ENCODE measurements around the gene SMTN. TPM values are rescaled to one million over a fixed set of nuclear protein-coding genes. Genes with fewer than 3 reads are reported as not detected.
"Not testable (repeated sequence)": the region's sequence is repeated elsewhere in the genome, so short reads cannot be mapped to it uniquely, and the experiment has no call there.

SMTN gene
- total and polyA plus RNA-seq, 2 donors (not counting 3 experiments of a cell fraction or from before 2014, with no cell fraction given), result 59.0 to 197 TPM

DNA sequence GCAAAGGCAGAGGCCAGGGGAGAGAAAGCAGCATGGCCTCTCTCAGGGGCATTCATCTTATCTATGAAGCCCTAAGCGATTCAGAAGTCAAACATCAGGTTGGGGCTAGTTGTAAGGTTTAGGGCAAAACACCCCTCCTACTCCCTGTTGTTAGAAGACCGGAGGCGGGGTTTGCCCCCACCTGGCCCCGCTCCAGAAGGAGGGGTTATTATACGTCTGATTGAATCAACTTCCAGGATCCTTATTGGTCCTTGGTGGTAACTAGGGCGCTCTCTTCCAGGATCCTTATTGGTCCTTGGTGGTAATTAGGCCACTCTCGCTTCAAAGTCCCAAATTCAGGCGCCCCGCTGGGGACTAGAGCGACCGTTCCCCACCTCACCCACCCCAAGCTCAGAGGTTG lies 12.1 kb upstream of the SMTN start:
- Histone ChIP-seq H3K4me2 (ENCODE audit: insufficient read depth, low read length) (no peak overlapping the region), H3K4me1 (ENCODE audit: control insufficient read depth, extremely low read depth, insufficient read depth, low read length) (peaks cover 6% of the 10 kb centered on the region), H4K20me1 (replicated peaks; ENCODE audit: control insufficient read depth, extremely low read depth, insufficient read depth, low read length) (no peaks in the 10 kb centered on the region), H3K9ac (replicated peaks; ENCODE audit: extremely low read depth, insufficient read depth, low read length) (no peak overlapping the region), H3K4me3 (replicated peaks in 1 of 3; ENCODE audit: insufficient read depth in 1 of 3, low read depth in 1 of 3, low read length in 3 of 3) (no peak overlapping the region), H3K27ac (ENCODE audit: insufficient read depth, low read depth, low read length) (no peak overlapping the region), H3K36me3 (ENCODE audit: control insufficient read depth in 2 of 2, extremely low read depth in 1 of 2, insufficient read depth in 2 of 2, low read length in 2 of 2) (no peaks in the 10 kb centered on the region), H3K79me2 (ENCODE audit: control insufficient read depth, insufficient read depth, low read length) (no peaks in the 10 kb centered on the region), H3K27me3 (ENCODE audit: control insufficient read depth in 2 of 2, insufficient read depth in 2 of 2, low read length in 2 of 2) (no peaks in the 10 kb centered on the region), H3K9me1 (replicated peaks; ENCODE audit: control insufficient read depth, extremely low read depth, insufficient read depth, low read length) (no peaks in the 10 kb centered on the region), H2AFZ (ENCODE audit: low read depth, low read length) (no peak overlapping the region), H3K9me3 (replicated peaks; ENCODE audit: control insufficient read depth, insufficient read depth, low read length) (no peaks in the 10 kb centered on the region)
- POLR2A ChIA-PET, result no interaction called here
- BruUV-seq (replicated peaks), result no TSS peak
- TF ChIP-seq CTCF (IDR thresholded peaks at IDR 0.05; ENCODE audit: extremely low read depth in 1 of 2, insufficient read depth in 1 of 2, low read depth in 1 of 2, low read length in 2 of 2) (no peak), EZH2 (IDR thresholded peaks at IDR 0.05; ENCODE audit: borderline replicate concordance, low read depth, low read length, severe bottlenecking) (no peak), MAX (IDR thresholded peaks at IDR 0.05; ENCODE audit: insufficient read depth, insufficient read length) (no peak), FOS (IDR thresholded peaks at IDR 0.05; ENCODE audit: borderline replicate concordance, insufficient read depth, low read length) (no peak), POLR2AphosphoS5 (IDR thresholded peaks at IDR 0.05; ENCODE audit: insufficient read depth, low read depth, low read length) (no peak), MYC (IDR thresholded peaks at IDR 0.05; ENCODE audit: low read depth, low read length) (no peak), GATA2 (IDR thresholded peaks at IDR 0.05; ENCODE audit: insufficient read depth, insufficient read length, low read depth, low read length) (no peak), JUN (IDR thresholded peaks at IDR 0.05; ENCODE audit: borderline replicate concordance, insufficient read depth, insufficient read length, low read depth) (no peak)
- no peak for FAIRE-seq
- CTCF ChIA-PET, result interaction anchor here (0.6 kb wide), 1 partner anchor 13 kb away, joined by 3 read pairs; no protein-coding TSS in a partner anchor
- intact Hi-C loops (cut with micrococcal nuclease), result no loop called here
- no peak for DNase-seq (ENCODE audit: low read depth, low spot score)
- dilution Hi-C loops (cut with MboI; ENCODE audit: extremely low pct_ligation_motif_present, low sequenced_read_pairs), result no loop called here

DNA sequence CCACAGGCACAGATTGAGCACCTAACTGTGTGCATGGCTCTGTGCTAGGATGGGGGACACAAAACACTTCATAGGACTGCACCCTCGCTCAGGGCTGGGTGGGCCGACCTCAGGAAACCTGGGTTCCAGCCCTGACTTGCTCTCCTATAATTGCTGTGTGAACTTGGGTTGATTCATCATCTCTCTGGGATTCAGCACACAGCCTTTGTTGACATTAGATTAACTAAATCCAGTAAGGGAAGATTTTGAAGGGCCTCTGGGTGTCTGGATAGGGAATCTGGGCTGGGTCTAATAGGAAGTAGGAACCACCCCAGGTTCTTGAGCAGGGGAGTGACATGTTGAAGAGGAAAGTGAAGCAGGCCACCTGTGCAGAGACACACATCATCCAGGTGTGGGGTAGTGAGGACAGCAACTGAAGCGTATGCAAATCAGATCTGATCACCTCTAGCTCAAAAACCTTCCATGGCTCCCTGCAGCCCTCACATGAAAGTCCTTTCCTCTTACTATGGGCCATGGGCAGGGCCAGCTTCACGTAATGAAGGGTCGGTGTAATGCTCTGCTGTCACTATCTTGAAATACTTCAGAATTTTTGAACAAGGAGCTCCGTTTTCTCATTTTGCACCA lies 11.3 kb upstream of the SMTN start:
- H3K27ac ChIP-seq (ENCODE audit: insufficient read depth, low read depth, low read length); H3K27me3 ChIP-seq (ENCODE audit: control insufficient read depth in 2 of 2, insufficient read depth in 2 of 2, low read length in 2 of 2); H3K36me3 ChIP-seq (ENCODE audit: control insufficient read depth in 2 of 2, extremely low read depth in 1 of 2, insufficient read depth in 2 of 2, low read length in 2 of 2); POLR2A ChIA-PET; H2AFZ ChIP-seq (ENCODE audit: low read depth, low read length); BruUV-seq (replicated peaks); H4K20me1 ChIP-seq (replicated peaks; ENCODE audit: control insufficient read depth, extremely low read depth, insufficient read depth, low read length); FAIRE-seq; DNase-seq (ENCODE audit: low read depth, low spot score); H3K79me2 ChIP-seq (ENCODE audit: control insufficient read depth, insufficient read depth, low read length); H3K4me1 ChIP-seq (ENCODE audit: control insufficient read depth, extremely low read depth, insufficient read depth, low read length); H3K9me3 ChIP-seq (replicated peaks; ENCODE audit: control insufficient read depth, insufficient read depth, low read length); H3K9me1 ChIP-seq (replicated peaks; ENCODE audit: control insufficient read depth, extremely low read depth, insufficient read depth, low read length); H3K4me3 ChIP-seq (replicated peaks in 1 of 3; ENCODE audit: insufficient read depth in 1 of 3, low read depth in 1 of 3, low read length in 3 of 3); intact Hi-C loops (cut with micrococcal nuclease); H3K4me2 ChIP-seq (ENCODE audit: insufficient read depth, low read length); H3K9ac ChIP-seq (replicated peaks; ENCODE audit: extremely low read depth, insufficient read depth, low read length); dilution Hi-C loops (cut with MboI; ENCODE audit: extremely low pct_ligation_motif_present, low sequenced_read_pairs): not testable (repeated sequence)
- CTCF ChIA-PET, result interaction anchor here (0.6 kb wide), 1 partner anchor 12 kb away, joined by 3 read pairs; no protein-coding TSS in a partner anchor
